Activated T-helper 17 cell treated with anti-CD3 and anti-CD28 coated beads, Interleukin-2, amount 50 U/mL, for 72 hours (primary cell): ENCODE data around the gene CXXC5. TPM values are rescaled to one million over a fixed set of nuclear protein-coding genes. Genes with fewer than 3 reads are reported as not detected.
"Not testable (repeated sequence)": the region's sequence is repeated elsewhere in the genome, so short reads cannot be mapped to it uniquely, and the experiment has no call there.

Experiments
- ATAC-seq: fragments of 150-1000 bp; cut with Tn5 transposase; replicated peaks from 2 replicates; pipeline ENCODE4 v1.10.0; 2021; ENCODE audit warnings: mild to moderate bottlenecking, moderate library complexity
- H3K27ac Mint-ChIP-seq: one replicate; pipeline ENCODE4 v1.8.0; 2022; ENCODE audit warnings: mixed read lengths
- H3K27me3 Mint-ChIP-seq: one replicate; pipeline ENCODE4 v1.8.0; 2022; ENCODE audit warnings: mixed read lengths
- H3K36me3 Mint-ChIP-seq: one replicate; pipeline ENCODE4 v1.8.0; 2022; ENCODE audit warnings: low read depth, mild to moderate bottlenecking, mixed read lengths
- H3K4me1 Mint-ChIP-seq: one replicate; pipeline ENCODE4 v1.8.0; 2022; ENCODE audit warnings: mixed read lengths
- H3K4me3 Mint-ChIP-seq: one replicate; pipeline ENCODE4 v1.8.0; 2022; ENCODE audit warnings: mild to moderate bottlenecking, mixed read lengths
- H3K9me3 Mint-ChIP-seq: one replicate; pipeline ENCODE4 v1.8.0; 2022; ENCODE audit warnings: mixed read lengths
- total RNA-seq, 2 donors: library from RNA; stranded (reverse); gene quantifications; one replicate each; pipeline ENCODE4 v1.2.3, GENCODE V29; 2022

CXXC5 gene
- total RNA-seq, 2 donors from 2014 or later = 0.89 to 2.7 TPM

DNA sequence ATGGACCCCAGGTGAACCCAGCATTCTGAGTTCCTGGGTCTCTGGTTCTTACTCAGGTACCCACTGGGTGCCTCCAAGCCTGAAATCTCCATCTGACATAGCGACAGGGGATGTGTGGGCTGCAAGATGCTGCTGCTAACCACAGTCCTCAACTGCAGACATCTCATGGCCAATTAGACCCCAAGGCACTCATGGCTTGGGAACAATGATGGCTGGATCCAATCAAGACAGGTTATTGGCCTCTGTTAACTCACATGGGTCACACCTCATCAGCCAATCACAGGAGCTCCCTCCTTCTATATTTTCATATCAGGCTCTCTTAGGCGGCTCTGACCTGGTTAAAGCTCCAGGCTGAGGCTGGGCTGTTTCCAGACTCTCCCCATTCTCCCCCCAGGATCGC, 57.0 kb downstream of the CXXC5 start:
- Mint-ChIP-seq H3K4me1 (no peaks in the 10 kb centered on the region), H3K27ac (no peak overlapping the region), H3K9me3 (no peaks in the 10 kb centered on the region), H3K4me3 (no peak overlapping the region), H3K27me3 (peaks cover 15% of the 10 kb centered on the region), H3K36me3 (no peaks in the 10 kb centered on the region)
- ATAC-seq = no peak

DNA sequence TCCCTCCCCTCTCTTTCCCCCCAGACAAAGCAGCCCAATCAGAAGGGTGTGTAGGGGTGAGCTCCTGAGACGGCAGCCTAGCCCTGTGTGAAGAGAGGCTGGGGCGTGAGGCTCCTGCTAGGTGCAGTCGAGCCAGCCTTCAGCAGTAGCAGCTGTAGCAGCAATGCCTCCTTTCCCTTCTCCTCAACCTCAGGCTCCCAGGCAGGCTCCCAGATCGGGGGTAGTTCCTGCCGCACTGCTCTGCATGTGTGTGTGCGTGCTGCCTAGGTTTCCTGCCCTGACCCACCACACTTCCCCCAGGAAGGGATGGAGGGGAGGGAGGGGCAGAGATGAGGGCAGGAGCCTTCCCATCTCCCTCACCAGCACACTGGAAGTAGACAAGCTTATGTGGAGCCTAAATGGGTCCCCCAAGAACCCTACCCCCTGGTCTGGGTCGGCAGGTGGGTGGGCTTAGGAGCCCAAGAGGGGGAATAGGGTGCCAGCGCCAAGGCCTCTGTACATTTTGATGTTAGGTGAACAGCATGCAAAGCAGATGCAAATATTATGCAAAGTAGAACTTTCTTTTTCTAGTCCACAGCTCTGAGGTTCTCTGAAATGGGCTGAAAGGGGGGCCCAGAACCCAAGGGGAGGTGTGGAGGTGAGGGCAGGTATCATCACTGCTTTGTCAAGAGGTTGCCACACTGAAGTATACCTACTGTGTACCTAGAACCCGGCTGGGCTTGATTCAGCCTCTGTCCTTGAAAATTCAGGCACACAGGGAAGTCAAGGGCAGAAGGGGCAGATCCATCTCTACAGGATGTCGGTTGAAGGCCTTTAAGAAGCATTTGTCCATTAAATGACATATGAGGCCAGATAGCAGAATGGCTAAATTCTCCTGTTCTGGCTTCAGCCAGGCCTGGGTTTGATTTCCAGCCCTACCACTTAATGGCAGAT, 57.8 kb downstream of the CXXC5 start:
- Mint-ChIP-seq H3K27ac (no peak overlapping the region), H3K9me3 (no peaks in the 10 kb centered on the region), H3K36me3 (no peaks in the 10 kb centered on the region), H3K27me3 (peaks cover 13% of the 10 kb centered on the region), H3K4me3 (no peak overlapping the region), H3K4me1 (no peaks in the 10 kb centered on the region)
- no peak for ATAC-seq

DNA sequence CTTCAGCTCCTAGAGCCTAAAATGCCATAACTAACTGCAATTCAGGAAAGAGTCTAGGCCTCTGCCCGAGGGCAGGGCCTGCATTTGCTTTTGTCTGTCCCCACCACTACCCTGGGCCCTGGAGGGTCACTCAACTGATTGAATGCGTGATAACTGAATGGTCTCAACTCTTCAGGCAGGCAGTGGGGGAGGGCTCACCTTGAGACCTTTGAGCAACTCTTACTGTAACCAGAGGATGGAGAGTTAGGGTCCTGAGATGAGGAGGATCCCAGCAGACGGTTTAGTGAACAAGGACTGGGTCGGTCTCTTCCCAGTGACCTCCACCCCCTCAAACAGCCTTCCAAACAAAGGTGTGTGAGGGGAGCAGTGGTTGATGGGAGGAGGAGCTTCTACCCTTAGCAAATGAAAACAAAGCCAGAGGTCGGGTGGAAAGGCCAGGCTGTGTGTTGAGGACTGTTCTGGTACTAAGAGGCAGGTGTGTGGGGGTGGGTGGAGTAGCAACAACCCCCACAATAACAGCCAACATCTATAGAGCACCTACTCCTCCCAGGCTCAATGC, 59.4 kb downstream of the CXXC5 start:
- no peak overlapping the region for H3K27ac Mint-ChIP-seq
- no peak overlapping the region for H3K4me3 Mint-ChIP-seq
- no peak for ATAC-seq
- peaks cover 8% of the 10 kb centered on the region for H3K27me3 Mint-ChIP-seq
- H3K36me3 Mint-ChIP-seq = no peaks in the 10 kb centered on the region
- H3K9me3 Mint-ChIP-seq = no peaks in the 10 kb centered on the region
- no peaks in the 10 kb centered on the region for H3K4me1 Mint-ChIP-seq

DNA sequence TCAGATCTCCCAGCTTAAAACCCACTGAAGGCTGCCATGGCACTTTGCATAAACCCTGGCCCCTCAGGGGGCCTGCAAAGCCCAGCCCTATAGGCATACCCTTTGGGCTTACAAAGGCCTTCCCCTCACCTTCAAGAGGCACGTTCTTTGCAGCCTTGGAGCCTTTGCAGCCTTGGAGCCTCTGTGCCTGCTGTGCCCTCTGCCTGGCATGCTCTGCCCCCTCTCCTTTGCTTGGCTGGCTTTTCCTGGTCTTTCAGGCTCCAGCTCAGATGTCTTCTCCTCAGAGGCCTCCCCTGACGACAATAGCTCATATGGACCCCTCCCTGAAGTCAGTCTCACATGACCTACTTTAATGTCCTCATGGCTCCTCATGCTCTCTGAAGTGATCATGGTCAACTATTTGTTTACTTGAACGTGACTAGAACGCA, 60.3 kb downstream of the CXXC5 start:
- ATAC-seq = no peak
- Mint-ChIP-seq H3K27me3 (peaks cover 7% of the 10 kb centered on the region), H3K27ac (no peak overlapping the region), H3K4me3 (no peak overlapping the region), H3K4me1 (no peaks in the 10 kb centered on the region), H3K9me3 (no peaks in the 10 kb centered on the region), H3K36me3 (no peaks in the 10 kb centered on the region)

DNA sequence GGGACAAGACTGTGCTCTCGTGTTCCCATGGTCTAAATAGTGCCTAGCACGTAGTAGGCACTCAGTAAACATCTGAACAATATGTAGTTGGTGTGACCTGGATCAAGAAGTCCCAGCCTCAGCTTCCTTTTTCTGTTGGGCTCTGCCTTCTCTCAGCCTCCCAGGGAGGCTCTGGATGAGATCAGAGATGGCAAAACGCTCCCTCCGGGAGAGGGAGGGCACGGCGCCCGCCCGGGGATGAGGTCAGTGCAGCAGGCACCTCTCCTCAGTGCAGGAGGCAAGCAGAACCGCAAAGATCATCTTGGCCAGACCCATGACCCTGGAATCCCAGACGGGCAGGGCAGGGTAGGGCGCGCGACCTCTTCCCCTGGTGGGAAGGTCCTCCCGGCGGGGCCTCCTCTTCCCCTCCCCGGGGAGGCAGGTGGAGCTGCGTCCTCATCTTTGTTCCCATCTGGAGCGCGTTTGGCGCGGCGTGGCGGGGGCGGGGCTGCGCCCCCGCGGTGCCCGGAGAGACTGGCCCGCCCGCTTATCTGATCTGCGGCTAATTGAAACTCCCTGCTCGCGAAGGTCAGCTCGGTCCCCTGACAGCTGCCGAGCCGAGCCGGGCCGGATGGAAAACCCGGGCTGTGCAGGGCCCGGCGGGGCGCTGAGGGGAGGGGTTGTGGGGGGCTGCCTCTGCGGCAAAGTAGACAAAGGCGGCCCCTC, 60.9 kb downstream of the CXXC5 start:
- Mint-ChIP-seq H3K36me3 (no peaks in the 10 kb centered on the region), H3K9me3 (no peaks in the 10 kb centered on the region), H3K27ac (no peak overlapping the region), H3K4me1 (no peaks in the 10 kb centered on the region), H3K4me3 (no peak overlapping the region), H3K27me3 (peaks cover 3% of the 10 kb centered on the region)
- no peak for ATAC-seq

DNA sequence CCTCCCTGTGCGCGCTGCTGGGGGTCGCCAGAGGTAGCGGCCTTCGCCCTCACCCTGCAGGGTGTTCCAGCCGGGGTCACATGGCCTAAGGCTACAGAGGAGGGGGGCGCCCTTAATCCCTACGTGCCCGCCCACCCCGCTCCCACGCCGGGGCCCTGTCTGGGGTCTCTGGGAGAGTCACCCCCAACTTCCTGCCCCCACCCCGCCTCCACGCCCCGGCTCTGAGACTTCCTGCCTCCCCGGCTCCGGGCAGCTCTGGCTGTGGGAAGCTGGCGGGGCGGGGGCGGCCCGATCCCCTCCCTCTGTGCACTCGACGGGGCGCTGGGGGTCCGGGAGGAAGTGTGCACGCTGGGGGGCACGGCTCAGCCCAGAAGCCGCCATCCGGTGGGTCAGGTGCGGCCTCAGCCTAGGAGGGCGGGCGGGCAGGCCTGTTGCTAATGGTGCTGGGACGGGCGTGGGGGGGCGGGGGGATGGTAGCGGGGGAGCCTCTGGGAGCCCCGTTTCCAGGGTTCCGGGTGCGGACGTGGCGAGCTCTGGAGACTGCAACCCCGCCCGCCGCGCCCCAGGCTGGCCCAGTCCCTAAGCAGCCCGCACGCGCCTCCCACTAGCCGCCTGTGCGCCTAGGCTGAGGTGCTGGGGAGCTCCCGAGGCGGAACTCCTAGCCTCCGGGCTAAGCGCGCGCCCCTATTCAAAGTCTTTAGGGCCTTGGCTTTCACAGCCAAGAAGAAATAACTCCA, 61.6 kb downstream of the CXXC5 start:
- no peaks in the 10 kb centered on the region for H3K4me1 Mint-ChIP-seq
- peak overlapping the region; percentile 59 for H3K4me3 Mint-ChIP-seq
- H3K27ac Mint-ChIP-seq = no peak overlapping the region
- ATAC-seq = no peak
- no peaks in the 10 kb centered on the region for H3K36me3 Mint-ChIP-seq
- peaks cover 3% of the 10 kb centered on the region for H3K27me3 Mint-ChIP-seq
- H3K9me3 Mint-ChIP-seq = no peaks in the 10 kb centered on the region

DNA sequence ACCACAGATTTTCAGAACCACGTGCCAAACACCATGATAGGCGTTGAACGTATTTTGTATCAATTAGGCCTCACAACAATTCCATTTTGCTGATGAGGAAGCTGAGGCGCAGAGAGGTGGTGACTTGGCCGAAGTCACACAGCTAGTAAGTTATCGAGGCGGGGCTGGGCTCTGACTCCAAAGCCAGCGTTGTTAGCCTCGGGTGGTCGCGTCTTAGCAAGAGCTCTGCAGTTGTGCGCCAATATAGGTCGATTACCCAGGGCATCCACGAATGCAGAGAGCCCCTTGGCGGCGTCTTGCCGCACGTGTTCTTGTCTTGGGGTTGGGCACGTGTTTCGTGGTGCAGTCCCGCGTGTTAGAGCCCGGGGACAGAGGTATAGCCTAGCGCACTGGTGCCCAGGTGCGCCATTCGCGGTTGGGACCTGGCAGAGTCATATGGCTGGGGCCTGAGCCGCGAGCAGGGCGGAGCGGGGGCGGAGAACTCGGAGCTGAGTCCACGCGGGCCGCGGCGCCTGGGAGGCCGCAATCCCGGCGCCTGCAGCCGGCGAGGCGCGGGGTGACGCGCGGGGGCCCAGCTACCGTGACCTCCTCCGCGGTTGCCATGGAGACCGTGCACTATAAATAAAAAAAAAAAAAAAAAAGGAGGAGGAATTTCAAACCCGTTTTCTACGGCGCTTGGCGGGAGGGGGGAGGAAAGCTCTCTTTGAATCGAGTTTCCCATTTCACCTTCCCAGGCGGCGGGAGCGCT, 62.3 kb downstream of the CXXC5 start:
- Mint-ChIP-seq H3K36me3 (no peaks in the 10 kb centered on the region), H3K4me3 (peak overlapping the region; percentile 59), H3K4me1 (no peaks in the 10 kb centered on the region), H3K27me3 (peaks cover 3% of the 10 kb centered on the region), H3K27ac (no peak overlapping the region), H3K9me3 (no peaks in the 10 kb centered on the region)
- peak; percentile 75 for ATAC-seq

DNA sequence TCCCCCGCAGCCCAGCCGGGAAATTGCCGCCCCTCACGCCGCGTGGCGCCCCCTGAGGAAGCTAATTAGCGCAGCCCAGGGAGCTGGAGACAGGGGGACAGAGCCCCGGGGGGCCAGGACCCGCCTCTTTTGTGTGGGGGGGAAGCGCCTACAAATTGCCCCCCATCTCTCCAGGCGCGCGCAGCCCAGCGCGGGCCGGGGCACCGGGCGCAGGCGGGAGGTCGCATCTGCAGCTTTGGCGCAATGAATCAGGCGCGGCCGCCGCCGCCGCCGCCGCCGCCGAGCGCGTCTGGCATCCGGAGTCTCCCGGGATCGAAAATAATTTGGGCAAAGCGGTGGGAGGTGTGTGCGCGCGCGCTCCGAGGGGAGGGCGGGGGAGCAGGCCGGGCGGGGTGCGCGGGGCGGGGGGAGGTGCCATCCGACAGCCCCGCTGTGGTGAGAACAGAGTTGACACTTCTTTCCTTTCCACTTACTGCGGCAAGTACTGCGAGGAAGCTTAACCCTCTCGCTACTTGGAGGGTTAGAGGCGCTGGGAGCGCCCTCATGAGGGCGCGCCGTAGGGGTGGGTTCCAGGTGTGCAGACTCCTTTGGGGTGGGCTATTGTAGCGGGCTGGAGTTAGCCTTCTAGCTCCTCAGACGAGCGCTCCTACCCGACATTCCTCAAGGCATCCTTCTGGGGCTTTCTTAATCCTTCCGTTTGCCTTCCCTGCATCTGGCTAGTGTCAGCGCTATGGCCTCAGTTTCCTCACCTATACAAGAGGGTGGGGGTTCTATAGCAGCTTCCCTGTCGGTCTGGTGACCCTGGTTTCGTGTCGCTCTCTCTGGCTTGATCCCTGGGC, 63.1 kb downstream of the CXXC5 start:
- Mint-ChIP-seq H3K9me3 (no peaks in the 10 kb centered on the region), H3K4me3 (peak overlapping the region; percentile 59), H3K27me3 (peaks cover 3% of the 10 kb centered on the region), H3K36me3 (no peaks in the 10 kb centered on the region), H3K4me1 (no peaks in the 10 kb centered on the region), H3K27ac (no peak overlapping the region)
- peak; percentile 76 for ATAC-seq

DNA sequence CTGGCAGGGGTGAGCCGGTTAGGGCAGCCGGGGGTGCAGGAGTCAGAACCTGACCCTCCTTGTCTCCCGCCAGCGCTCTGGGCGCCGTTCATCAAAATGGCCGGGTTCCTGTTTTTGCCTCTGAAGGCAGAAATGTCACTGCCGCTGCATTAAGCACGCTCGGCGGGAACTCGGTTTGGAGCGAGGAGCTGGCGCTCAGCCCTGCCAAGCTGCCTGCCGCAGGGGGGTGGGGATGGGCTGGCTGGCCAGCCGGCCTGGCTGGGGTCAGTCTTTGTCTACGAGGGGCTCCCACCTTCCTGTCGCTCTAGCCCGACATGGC, 63.7 kb downstream of the CXXC5 start:
- Mint-ChIP-seq H3K36me3 (no peaks in the 10 kb centered on the region), H3K27me3 (peaks cover 3% of the 10 kb centered on the region), H3K9me3 (no peaks in the 10 kb centered on the region), H3K4me1 (no peaks in the 10 kb centered on the region), H3K4me3 (peak overlapping the region; percentile 59), H3K27ac (no peak overlapping the region)
- peak; percentile 1 for ATAC-seq

DNA sequence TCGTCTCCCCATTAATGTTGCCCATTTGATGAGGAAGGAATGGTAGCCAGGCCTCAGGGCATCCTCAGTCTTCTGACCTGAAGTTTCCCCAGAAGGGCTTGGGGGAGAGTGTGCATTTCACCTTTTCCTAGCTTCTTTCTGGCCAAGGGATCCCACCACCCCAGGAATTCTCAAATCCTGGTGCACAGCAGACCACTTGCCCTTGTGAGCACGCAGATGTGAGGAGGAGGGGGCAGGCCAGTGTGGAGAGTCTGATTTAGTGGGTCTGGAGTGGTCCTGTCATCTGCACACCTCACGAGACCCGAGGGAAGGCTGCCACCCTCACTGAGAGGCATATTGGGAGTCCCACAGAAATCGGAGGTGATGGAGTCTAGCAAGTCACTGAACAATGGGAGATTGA, 64.3 kb downstream of the CXXC5 start:
- ATAC-seq = no peak
- H3K27me3 Mint-ChIP-seq = peaks cover 3% of the 10 kb centered on the region
- H3K36me3 Mint-ChIP-seq = no peaks in the 10 kb centered on the region
- H3K27ac Mint-ChIP-seq = no peak overlapping the region
- H3K9me3 Mint-ChIP-seq = no peaks in the 10 kb centered on the region
- no peak overlapping the region for H3K4me3 Mint-ChIP-seq
- no peaks in the 10 kb centered on the region for H3K4me1 Mint-ChIP-seq

DNA sequence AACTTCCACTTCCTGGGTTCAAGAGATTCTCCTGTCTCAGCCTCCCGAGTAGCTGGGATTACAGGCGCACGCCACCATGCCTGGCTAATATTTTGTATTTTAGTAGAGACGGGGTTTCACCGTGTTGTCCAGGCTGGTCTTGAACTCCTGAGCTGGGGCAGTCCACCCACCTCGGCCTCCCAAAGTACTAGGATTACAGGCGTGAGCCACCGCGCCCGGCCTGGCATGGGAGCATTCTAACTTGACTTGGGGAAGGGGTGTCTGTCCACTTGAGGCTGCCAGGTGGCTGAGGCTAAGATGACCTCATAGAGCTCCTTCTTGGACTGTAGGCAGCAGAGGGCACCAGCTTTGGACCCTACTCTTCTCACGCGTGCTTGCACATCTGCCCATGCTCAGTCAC, 65.7 kb downstream of the CXXC5 start:
- not testable (repeated sequence) for H3K27me3 Mint-ChIP-seq, H3K4me3 Mint-ChIP-seq, H3K27ac Mint-ChIP-seq, H3K9me3 Mint-ChIP-seq, ATAC-seq, H3K4me1 Mint-ChIP-seq, H3K36me3 Mint-ChIP-seq

DNA sequence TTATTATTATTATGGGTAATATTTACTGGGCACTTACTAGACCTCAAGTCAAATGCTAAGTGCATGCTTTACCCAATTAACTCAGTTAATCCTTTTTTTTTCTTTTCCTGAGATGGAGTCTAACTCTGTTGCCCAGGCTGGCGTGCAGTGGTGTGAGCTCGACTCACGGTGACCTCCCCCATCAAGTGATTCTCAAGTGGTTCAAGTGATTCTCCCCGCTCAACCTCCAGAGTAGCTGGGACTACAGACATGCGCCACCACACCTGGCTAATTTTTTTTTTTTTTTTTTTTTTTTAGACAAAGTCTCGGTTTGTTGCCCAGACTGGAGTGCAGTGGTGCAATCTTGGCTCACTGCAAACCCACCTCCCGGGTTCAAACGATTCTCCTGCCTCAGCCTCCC, 69.1 kb downstream of the CXXC5 start:
- H3K9me3 Mint-ChIP-seq = peaks cover 5% of the 10 kb centered on the region
- no peak overlapping the region for H3K27ac Mint-ChIP-seq
- no peaks in the 10 kb centered on the region for H3K4me1 Mint-ChIP-seq
- H3K27me3 Mint-ChIP-seq = peaks cover 7% of the 10 kb centered on the region
- no peak overlapping the region for H3K4me3 Mint-ChIP-seq
- no peak for ATAC-seq
- no peaks in the 10 kb centered on the region for H3K36me3 Mint-ChIP-seq

DNA sequence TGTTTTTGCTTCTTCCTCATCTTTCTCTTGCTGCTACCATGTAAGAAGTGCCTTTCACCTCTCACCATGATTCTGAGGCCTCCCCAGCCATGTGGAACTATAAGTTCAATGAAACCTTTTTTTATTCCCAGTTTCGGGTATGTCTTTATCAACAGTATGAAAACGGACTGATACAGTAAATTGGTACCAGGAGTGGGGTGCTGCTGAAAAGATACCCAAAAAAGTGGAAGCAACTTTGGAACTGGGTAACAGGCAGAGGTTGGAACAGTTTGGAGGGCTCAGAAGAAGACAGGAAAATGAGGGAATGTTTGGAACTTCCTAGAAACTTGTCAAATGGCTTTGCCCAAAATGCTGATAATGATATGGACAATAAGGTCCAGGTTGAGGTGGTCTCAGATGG, 70.3 kb downstream of the CXXC5 start:
- H3K4me3 Mint-ChIP-seq = not testable (repeated sequence)

More for the DNA sequence above, 70.3 kb downstream of the CXXC5 start:
- not testable (repeated sequence) for H3K27me3 Mint-ChIP-seq, ATAC-seq, H3K9me3 Mint-ChIP-seq, H3K27ac Mint-ChIP-seq, H3K4me1 Mint-ChIP-seq, H3K36me3 Mint-ChIP-seq
